HG02610 (cell line): Measurements from ENCODE around the gene GRAMD1B.

Source experiments
- ATAC-seq: cut with Tn5 transposase; IDR thresholded peaks from one replicate; pipeline ENCODE4 v1.9.1; 2021; ENCODE audit warnings: mild to moderate bottlenecking, moderate library complexity; ENCODE audit not compliant: unreplicated experiment

The GRAMD1B gene

GRCh38 chr11:123408619-123409455 is 21.2 kb upstream of the GRAMD1B start:
- no peak for ATAC-seq

GRCh38 chr11:123409456-123410217 is 20.4 kb upstream of the GRAMD1B start:
- ATAC-seq, result no peak

- ATAC-seq, result no peak
Observed at GRCh38 chr11:123410218-123410549, 19.9 kb upstream of the GRAMD1B start.

- ATAC-seq, result no peak
Observed at GRCh38 chr11:123413636-123414035, 16.4 kb upstream of the GRAMD1B start.

GRCh38 chr11:123416566-123416965 is 13.5 kb upstream of the GRAMD1B start:
- ATAC-seq, result no peak

GRCh38 chr11:123418351-123419114 is 11.5 kb upstream of the GRAMD1B start:
- ATAC-seq, result no peak

- ATAC-seq, result no peak
Observed at GRCh38 chr11:123419731-123420452, 10.2 kb upstream of the GRAMD1B start.

GRCh38 chr11:123421589-123421988 is 8.5 kb upstream of the GRAMD1B start:
- no peak for ATAC-seq

- no peak for ATAC-seq
Observed at GRCh38 chr11:123425367-123425766, 4.7 kb upstream of the GRAMD1B start.

GRCh38 chr11:123426789-123427188 is 3.3 kb upstream of the GRAMD1B start:
- ATAC-seq, result no peak

- no peak for ATAC-seq
Observed at GRCh38 chr11:123427405-123427804, 2.7 kb upstream of the GRAMD1B start.

GRCh38 chr11:123428116-123428715 is 1.9 kb upstream of the GRAMD1B start:
- ATAC-seq, result no peak

- no peak for ATAC-seq
Observed at GRCh38 chr11:123429336-123429735, 733 bp upstream of the GRAMD1B start.

- peak; percentile 49 for ATAC-seq
Observed at GRCh38 chr11:123430721-123431497, 840 bp downstream of the GRAMD1B start.

- no peak for ATAC-seq
Observed at GRCh38 chr11:123431619-123432018, 1.6 kb downstream of the GRAMD1B start.

- no peak for ATAC-seq
Observed at GRCh38 chr11:123434262-123434661, 4.2 kb downstream of the GRAMD1B start.

- ATAC-seq, result no peak
Observed at GRCh38 chr11:123434911-123435310, 4.8 kb downstream of the GRAMD1B start.

- ATAC-seq, result no peak
Observed at GRCh38 chr11:123437236-123437979, 7.3 kb downstream of the GRAMD1B start.

GRCh38 chr11:123438131-123438627 is 8.1 kb downstream of the GRAMD1B start:
- ATAC-seq, result no peak
